IMR-90 (cell line): ENCODE results near the gene CASZ1. TPM values are rescaled to one million over a fixed set of nuclear protein-coding genes. Genes with fewer than 3 reads are reported as not detected.

Experiments used
- ATAC-seq: fragments of 200-7000 bp; cut with Tn5 transposase; 2 replicates; pipeline ENCODE4 v1.9.1; 2020; ENCODE audit warnings: low read depth, mild to moderate bottlenecking, moderate library complexity
- BruUV-seq: library from RNA; stranded (reverse); fragments of 400-500 nt; replicated peaks from 2 replicates; lab custom pipeline; 2021; lab: Mats Ljungman, UMichigan
- CTCF ChIA-PET: fragments of 300-600 bp; formaldehyde crosslinking; extraction: SDS; loops from one replicate; lab custom pipeline; 2021; ENCODE audit warnings: antibody characterized with exemption; lab: Yijun Ruan, JAX
- POLR2A ChIA-PET: fragments of 300-600 bp; sonication (Branson Sonifier 250); formaldehyde crosslinking; loops from one replicate; lab custom pipeline; 2022; ENCODE audit warnings: antibody characterized with exemption; ENCODE audit not compliant: unreplicated experiment; lab: Charles Lee
- DNase-seq: peaks from one replicate; pipeline ENCODE4 v3.0.0; 2013
- H2AFZ ChIP-seq: replicated peaks from 2 replicates; pipeline ENCODE3; 2013; ENCODE audit warnings: low read length, mild to moderate bottlenecking; ENCODE audit not compliant: poor library complexity
- H2AK5ac ChIP-seq: 2 replicates; pipeline ENCODE4 v1.6.1; 2013; ENCODE audit warnings: low read depth, low read length, inconsistent platforms
- H2AK9ac ChIP-seq: replicated peaks from 2 replicates; pipeline ENCODE3; 2013; ENCODE audit warnings: mild to moderate bottlenecking, low read depth, low read length, moderate library complexity; ENCODE audit not compliant: poor library complexity
- H2BK120ac ChIP-seq: 2 replicates; pipeline ENCODE4 v1.6.1; 2013; ENCODE audit warnings: low read depth, low read length, inconsistent platforms
- H2BK15ac ChIP-seq: 3 replicates; pipeline ENCODE4 v1.6.1; 2013; ENCODE audit warnings: low read depth, low read length, inconsistent platforms
- H2BK20ac ChIP-seq: 2 replicates; pipeline ENCODE4 v1.6.1; 2013; ENCODE audit warnings: low read depth, mild to moderate bottlenecking, inconsistent platforms, low read length, moderate library complexity
- H2BK5ac ChIP-seq: 2 replicates; pipeline ENCODE4 v1.6.1; 2013; ENCODE audit warnings: mild to moderate bottlenecking, low read depth, low read length, inconsistent platforms; ENCODE audit not compliant: poor library complexity, severe bottlenecking
- H3K14ac ChIP-seq: replicated peaks from 2 replicates; pipeline ENCODE4 v1.6.1; 2013; ENCODE audit warnings: low read depth, low read length, inconsistent platforms
- H3K18ac ChIP-seq: 2 replicates; pipeline ENCODE4 v1.6.1; 2013; ENCODE audit warnings: low read depth, low read length, control low read depth
- H3K23ac ChIP-seq: 2 replicates; pipeline ENCODE4 v1.6.1; 2013; ENCODE audit warnings: low read depth, low read length, inconsistent platforms
- H3K27ac ChIP-seq: 2 replicates; pipeline ENCODE4 v1.5.1; 2013; ENCODE audit warnings: mild to moderate bottlenecking, control low read depth, low read length; ENCODE audit not compliant: insufficient read depth
- H3K27me3 ChIP-seq: 2 replicates; pipeline ENCODE4 v1.6.1; 2013; ENCODE audit warnings: low read length; ENCODE audit not compliant: control insufficient read depth, insufficient read depth
- H3K36me3 ChIP-seq: 2 replicates; pipeline ENCODE4 v1.6.1; 2013; ENCODE audit warnings: low read length, mixed read lengths; ENCODE audit not compliant: control insufficient read depth, insufficient read depth
- H3K4ac ChIP-seq: 2 replicates; pipeline ENCODE4 v1.6.1; 2013; ENCODE audit warnings: low read depth, low read length, inconsistent platforms
- H3K4me1 ChIP-seq: 2 replicates; pipeline ENCODE4 v1.6.1; 2013; ENCODE audit warnings: low read length, mixed read lengths; ENCODE audit not compliant: control insufficient read depth, insufficient read depth
- H3K4me2 ChIP-seq: 2 replicates; pipeline ENCODE4 v1.6.1; 2013; ENCODE audit warnings: low read depth, mild to moderate bottlenecking, control low read depth, low read length, moderate library complexity
- H3K4me3 ChIP-seq: 2 replicates; pipeline ENCODE4 v1.5.1; 2013; ENCODE audit warnings: low read depth, mild to moderate bottlenecking, control low read depth, low read length, moderate library complexity; ENCODE audit not compliant: insufficient read depth
- H3K56ac ChIP-seq: 2 replicates; pipeline ENCODE4 v1.6.1; 2013; ENCODE audit warnings: low read length, inconsistent platforms; ENCODE audit not compliant: insufficient read depth; ENCODE audit errors: extremely low read depth
- H3K79me1 ChIP-seq, 2 experiments: 2 replicates each; pipeline ENCODE4 v1.6.1; 2013; ENCODE audit warnings: low read length in 2 of 2, inconsistent platforms in 1 of 2, low read depth in 1 of 2
- H3K9ac ChIP-seq: 2 replicates; pipeline ENCODE4 v1.6.1; 2013; ENCODE audit warnings: low read depth, low read length, control low read depth
- H3K9me1 ChIP-seq: 2 replicates; pipeline ENCODE4 v1.6.1; 2013; ENCODE audit warnings: low read length, inconsistent platforms; ENCODE audit not compliant: insufficient read depth
- H3K9me3 ChIP-seq: 2 replicates; pipeline ENCODE4 v1.6.1; 2013; ENCODE audit warnings: low read length; ENCODE audit not compliant: control insufficient read depth, insufficient read depth
- H4K20me1 ChIP-seq: 2 replicates; pipeline ENCODE4 v1.6.1; 2013; ENCODE audit warnings: low read length, inconsistent platforms; ENCODE audit not compliant: insufficient read depth
- H4K5ac ChIP-seq: 2 replicates; pipeline ENCODE4 v1.6.1; 2013; ENCODE audit warnings: mild to moderate bottlenecking, low read depth, low read length, control low read depth
- H4K8ac ChIP-seq, 2 experiments: 2 replicates each; pipeline ENCODE4 v1.6.1; 2013; ENCODE audit warnings: low read depth in 2 of 2, low read length in 2 of 2, control low read depth in 1 of 2, inconsistent platforms in 1 of 2
- H4K91ac ChIP-seq: 2 replicates; pipeline ENCODE4 v1.6.1; 2013; ENCODE audit warnings: low read depth, low read length, inconsistent platforms; ENCODE audit not compliant: insufficient read depth
- CEBPB ChIP-seq: IDR thresholded peaks from 2 replicates; pipeline ENCODE4 v1.6.1; 2012; ENCODE audit warnings: low read depth, low read length, improper control_type of control experiment
- CHD1 ChIP-seq: IDR thresholded peaks from 2 replicates; pipeline ENCODE4 v1.6.1; 2012; ENCODE audit warnings: low read depth, low read length, improper control_type of control experiment
- MAFK ChIP-seq: IDR thresholded peaks from 2 replicates; pipeline ENCODE4 v1.6.1; 2012; ENCODE audit warnings: low read depth, low read length, improper control_type of control experiment
- MXI1 ChIP-seq: IDR thresholded peaks from 2 replicates; pipeline ENCODE4 v1.6.1; 2012; ENCODE audit warnings: low read depth, mild to moderate bottlenecking, low read length, moderate library complexity, borderline replicate concordance
- NFE2L2 ChIP-seq: fragments of 150-350 bp; IDR thresholded peaks from 2 replicates; pipeline ENCODE4 v1.6.1; 2016; ENCODE audit warnings: low read depth, mild to moderate bottlenecking, low read length
- RCOR1 ChIP-seq: IDR thresholded peaks from 2 replicates; pipeline ENCODE4 v1.6.1; 2012; ENCODE audit warnings: mild to moderate bottlenecking, low read length, improper control_type of control experiment; ENCODE audit not compliant: insufficient replicate concordance
- RFX5 ChIP-seq: IDR thresholded peaks from 2 replicates; pipeline ENCODE4 v1.8.0; 2012; ENCODE audit warnings: low read depth, mild to moderate bottlenecking, low read length, moderate library complexity
- SMC3 ChIP-seq: fragments of 150-350 bp; IDR thresholded peaks from 2 replicates; pipeline ENCODE4 v1.6.1; 2016; ENCODE audit warnings: low read depth, mild to moderate bottlenecking, antibody characterized with exemption, low read length, moderate library complexity
- WGBS, 2 experiments: methylation state at CpG; one replicate each; pipeline versions ENCODE4 v1.1.5 to v1.1.7; 2013; ENCODE audit warnings: missing lambda C conversion rate in 2 of 2; ENCODE audit not compliant: insufficient read length in 1 of 2; ENCODE audit errors: extremely low coverage in 2 of 2; 5-methylcytosine and 5-hydroxymethylcytosine counted together
- dilution Hi-C: fragments of 300-500 bp; cut with HindIII; formaldehyde crosslinking; loops from one replicate; pipeline ENCODE4 v1.14.3; 2018; ENCODE audit warnings: low sequenced_read_pairs; ENCODE audit not compliant: unreplicated experiment
- in situ Hi-C: fragments of 300-500 bp; cut with MboI; formaldehyde crosslinking; loops from 3 replicates; pipeline ENCODE4 v1.14.3; 2019; ENCODE audit warnings: low sequenced_read_pairs, inconsistent platforms, mixed read lengths
- intact Hi-C: fragments of 100-400 bp; cut with micrococcal nuclease; formaldehyde crosslinking; loops from 2 replicates; pipeline ENCODE4 v1.10.0; 2022
- polyA plus RNA-seq, 3 experiments: library from polyadenylated mRNA; depleted of rRNA; stranded (reverse); fragments of >200 nt; gene quantifications; 2 replicates each; pipeline ENCODE4 v1.2.3, GENCODE V29; 2012; ENCODE audit warnings: low replicate concordance in 1 of 3
- total RNA-seq: library from RNA; depleted of rRNA; stranded (reverse); fragments of >200 nt; gene quantifications from 2 replicates; pipeline ENCODE4 v1.2.3, GENCODE V29; 2012
- TF ChIP-seq, protein P1 (sequence below): fragments of 150-350 bp; IDR thresholded peaks from 2 replicates; pipeline ENCODE4 v1.6.1; 2016; ENCODE audit warnings: low read depth, mild to moderate bottlenecking, low read length, moderate library complexity, borderline replicate concordance
- TF ChIP-seq, protein P2 (sequence below): conservative IDR thresholded peaks from 2 replicates; pipeline ENCODE4 v1.5.1; 2012; ENCODE audit warnings: mild to moderate bottlenecking, low read depth, low read length, improper control_type of control experiment
- TF ChIP-seq, protein P3 (sequence below): fragments of 150-350 bp; IDR thresholded peaks from 2 replicates; pipeline ENCODE4 v1.6.1; 2017; ENCODE audit warnings: mild to moderate bottlenecking, antibody characterized with exemption, low read length, low read depth

CASZ1 gene
- total and polyA plus RNA-seq, 2 of the 4 experiments (the other 2 are of a cell fraction), result 0.18 to 0.24 TPM

DNA sequence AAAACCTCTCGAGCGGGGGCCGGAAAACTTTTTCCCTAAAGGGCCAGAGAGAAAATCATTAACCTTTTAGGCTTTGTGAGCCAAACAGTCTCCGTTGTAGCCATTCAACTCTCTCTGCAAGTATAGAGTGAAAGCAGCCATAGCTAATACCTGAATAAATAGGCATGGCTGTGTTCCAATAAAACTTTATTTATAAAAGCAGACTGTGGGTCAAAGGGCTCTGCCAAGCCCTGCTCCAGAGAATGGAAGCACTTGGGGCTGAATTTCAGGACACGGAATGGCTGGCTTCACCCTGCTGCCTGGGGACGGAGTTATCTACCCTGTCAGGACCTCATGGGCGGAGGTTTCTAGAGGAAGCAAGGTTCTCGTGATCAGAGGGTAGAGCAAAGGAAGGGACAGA lies 92.7 kb downstream of the CASZ1 start:
- Histone ChIP-seq H3K14ac (no peak overlapping the region), H3K9me3 (no peaks in the 10 kb centered on the region), H3K4me2 (no peak overlapping the region), H3K4me1 (no peaks in the 10 kb centered on the region; the same call in 1 of the 2 replicates), H3K18ac (no peak overlapping the region), H2BK20ac (no peak overlapping the region), H2BK15ac (no peak overlapping the region), H4K5ac (no peak overlapping the region), H4K8ac (no peak overlapping the region), H3K9me1 (no peaks in the 10 kb centered on the region), H2AK9ac (no peak overlapping the region), H2AK5ac (no peak overlapping the region), H3K56ac (no peak overlapping the region), H4K20me1 (no peaks in the 10 kb centered on the region), H3K4me3 (no peak overlapping the region), H3K23ac (no peak overlapping the region), H3K27ac (no peak overlapping the region), H3K9ac (no peak overlapping the region), H2AFZ (no peak overlapping the region), H3K27me3 (peaks cover 86% of the 10 kb centered on the region), H2BK120ac (no peak overlapping the region), H4K91ac (no peak overlapping the region), H3K4ac (no peak overlapping the region), H2BK5ac (no peak overlapping the region), H3K79me1 (no peaks in the 10 kb centered on the region), H3K36me3 (no peaks in the 10 kb centered on the region)
- no peak for DNase-seq
- no CpG with 5 or more reads among the region's 8 CpGs for WGBS, 2 experiments
- CTCF ChIA-PET, result no interaction called here
- ATAC-seq, result no peak
- intact Hi-C loops, result no loop called here
- in situ Hi-C loops, result no loop called here
- POLR2A ChIA-PET, result no interaction called here
- no TSS peak for BruUV-seq
- TF ChIP-seq SMC3 (no peak), NFE2L2 (no peak), CHD1 (no peak), RFX5 (no peak), RCOR1 (no peak), CEBPB (no peak), MAFK (no peak), MXI1 (no peak)
- TF ChIP-seq, protein P1, sequence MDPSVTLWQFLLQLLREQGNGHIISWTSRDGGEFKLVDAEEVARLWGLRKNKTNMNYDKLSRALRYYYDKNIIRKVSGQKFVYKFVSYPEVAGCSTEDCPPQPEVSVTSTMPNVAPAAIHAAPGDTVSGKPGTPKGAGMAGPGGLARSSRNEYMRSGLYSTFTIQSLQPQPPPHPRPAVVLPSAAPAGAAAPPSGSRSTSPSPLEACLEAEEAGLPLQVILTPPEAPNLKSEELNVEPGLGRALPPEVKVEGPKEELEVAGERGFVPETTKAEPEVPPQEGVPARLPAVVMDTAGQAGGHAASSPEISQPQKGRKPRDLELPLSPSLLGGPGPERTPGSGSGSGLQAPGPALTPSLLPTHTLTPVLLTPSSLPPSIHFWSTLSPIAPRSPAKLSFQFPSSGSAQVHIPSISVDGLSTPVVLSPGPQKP, result no peak
- TF ChIP-seq, protein P2, sequence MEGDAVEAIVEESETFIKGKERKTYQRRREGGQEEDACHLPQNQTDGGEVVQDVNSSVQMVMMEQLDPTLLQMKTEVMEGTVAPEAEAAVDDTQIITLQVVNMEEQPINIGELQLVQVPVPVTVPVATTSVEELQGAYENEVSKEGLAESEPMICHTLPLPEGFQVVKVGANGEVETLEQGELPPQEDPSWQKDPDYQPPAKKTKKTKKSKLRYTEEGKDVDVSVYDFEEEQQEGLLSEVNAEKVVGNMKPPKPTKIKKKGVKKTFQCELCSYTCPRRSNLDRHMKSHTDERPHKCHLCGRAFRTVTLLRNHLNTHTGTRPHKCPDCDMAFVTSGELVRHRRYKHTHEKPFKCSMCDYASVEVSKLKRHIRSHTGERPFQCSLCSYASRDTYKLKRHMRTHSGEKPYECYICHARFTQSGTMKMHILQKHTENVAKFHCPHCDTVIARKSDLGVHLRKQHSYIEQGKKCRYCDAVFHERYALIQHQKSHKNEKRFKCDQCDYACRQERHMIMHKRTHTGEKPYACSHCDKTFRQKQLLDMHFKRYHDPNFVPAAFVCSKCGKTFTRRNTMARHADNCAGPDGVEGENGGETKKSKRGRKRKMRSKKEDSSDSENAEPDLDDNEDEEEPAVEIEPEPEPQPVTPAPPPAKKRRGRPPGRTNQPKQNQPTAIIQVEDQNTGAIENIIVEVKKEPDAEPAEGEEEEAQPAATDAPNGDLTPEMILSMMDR, result no peak
- TF ChIP-seq, protein P3, sequence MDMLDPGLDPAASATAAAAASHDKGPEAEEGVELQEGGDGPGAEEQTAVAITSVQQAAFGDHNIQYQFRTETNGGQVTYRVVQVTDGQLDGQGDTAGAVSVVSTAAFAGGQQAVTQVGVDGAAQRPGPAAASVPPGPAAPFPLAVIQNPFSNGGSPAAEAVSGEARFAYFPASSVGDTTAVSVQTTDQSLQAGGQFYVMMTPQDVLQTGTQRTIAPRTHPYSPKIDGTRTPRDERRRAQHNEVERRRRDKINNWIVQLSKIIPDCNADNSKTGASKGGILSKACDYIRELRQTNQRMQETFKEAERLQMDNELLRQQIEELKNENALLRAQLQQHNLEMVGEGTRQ, result no peak
- dilution Hi-C loops, result no loop called here
